Upper lobe of right lung (tissue), 1 donor: Measurements from ENCODE around the gene MGARP. TPM values are rescaled to one million over a fixed set of nuclear protein-coding genes. Genes with fewer than 3 reads are reported as not detected.

Experiments used
- ATAC-seq: fragments of 200-7000 bp; cut with Tn5 transposase; one replicate; pipeline ENCODE4 v1.9.1; 2020; ENCODE audit warnings: mild to moderate bottlenecking, moderate library complexity
- DNase-seq: peaks from one replicate; pipeline ENCODE4 v3.0.0-alpha.2; 2020
- H3K27ac ChIP-seq: fragments of 200-600 bp; one replicate; pipeline ENCODE4 v1.8.0; 2022
- H3K27me3 ChIP-seq: fragments of 200-600 bp; one replicate; pipeline ENCODE4 v1.8.0; 2022; ENCODE audit warnings: mild to moderate bottlenecking
- H3K36me3 ChIP-seq: fragments of 200-600 bp; one replicate; pipeline ENCODE4 v1.8.0; 2022
- H3K4me1 ChIP-seq: fragments of 200-600 bp; one replicate; pipeline ENCODE4 v1.8.0; 2022
- H3K4me3 ChIP-seq: fragments of 200-600 bp; one replicate; pipeline ENCODE4 v1.8.0; 2022; ENCODE audit warnings: mild to moderate bottlenecking
- H3K9me3 ChIP-seq: fragments of 200-600 bp; one replicate; pipeline ENCODE4 v1.8.0; 2022
- CTCF ChIP-seq: fragments of 200-600 bp; IDR thresholded peaks from one replicate; pipeline ENCODE4 v1.8.0; 2022; ENCODE audit warnings: antibody characterized with exemption
- intact Hi-C: fragments of 100-400 bp; cut with DNase I; formaldehyde crosslinking; loops from one replicate; pipeline ENCODE4 v1.11.0; 2022
- total RNA-seq: library from RNA; stranded (reverse); fragmentation: NEBNext Ultra II Directional; extraction: Animal tissue kit (Norgen Biotek cat#: 25700); gene quantifications from one replicate; pipeline ENCODE4 v1.2.1, GENCODE V29; 2021
- donor health status: DM: no; HTN: yes; CAD: no; lungs with severe emphysema.

Gene MGARP
- total RNA-seq, 1 donor from 2014 or later, result 0.75 TPM

- intact Hi-C loops, result no loop called here
- Histone ChIP-seq H3K9me3 (no peaks in the 10 kb centered on the region), H3K27me3 (no peaks in the 10 kb centered on the region), H3K4me3 (no peak overlapping the region), H3K4me1 (peaks cover 11% of the 10 kb centered on the region), H3K27ac (no peak overlapping the region), H3K36me3 (no peaks in the 10 kb centered on the region)
- DNase-seq, result no peak
- no peak for TF ChIP-seq CTCF
- peak; percentile 53 for ATAC-seq
Measured at GRCh38 chr4:139243448-139244365, 36.3 kb downstream of the MGARP start.

DNA sequence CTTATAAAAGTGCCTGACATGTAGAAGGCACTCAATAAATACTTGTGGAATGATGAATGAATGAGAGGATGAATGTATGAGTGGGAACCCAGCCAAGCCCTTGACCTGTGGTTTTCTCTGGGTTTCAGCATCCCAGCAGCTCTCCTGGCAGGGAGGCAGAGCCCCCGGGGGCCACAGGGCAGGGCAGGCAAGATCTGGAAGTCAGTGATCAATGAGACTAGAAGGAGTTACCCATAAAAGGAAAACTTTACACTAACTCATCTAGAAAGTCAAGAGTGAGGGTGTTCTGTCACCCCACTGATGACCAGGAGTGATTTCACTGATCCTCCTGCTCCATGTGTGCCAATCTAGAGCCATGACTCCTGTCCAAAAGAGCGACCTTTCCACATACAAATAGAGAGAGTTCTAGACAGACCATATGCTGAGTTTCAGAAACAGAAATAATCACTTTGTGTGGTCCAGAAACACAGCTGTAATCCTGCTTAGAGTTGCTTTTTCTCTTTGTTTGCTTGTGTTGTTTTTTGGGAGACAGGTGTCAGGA, 37.4 kb downstream of the MGARP start:
- Histone ChIP-seq H3K36me3 (no peaks in the 10 kb centered on the region), H3K27me3 (no peaks in the 10 kb centered on the region), H3K27ac (no peak overlapping the region), H3K4me1 (peaks cover 11% of the 10 kb centered on the region), H3K4me3 (no peak overlapping the region), H3K9me3 (no peaks in the 10 kb centered on the region)
- intact Hi-C loops, result no loop called here
- TF ChIP-seq CTCF, result no peak
- ATAC-seq (no peak), DNase-seq (no peak)

DNA sequence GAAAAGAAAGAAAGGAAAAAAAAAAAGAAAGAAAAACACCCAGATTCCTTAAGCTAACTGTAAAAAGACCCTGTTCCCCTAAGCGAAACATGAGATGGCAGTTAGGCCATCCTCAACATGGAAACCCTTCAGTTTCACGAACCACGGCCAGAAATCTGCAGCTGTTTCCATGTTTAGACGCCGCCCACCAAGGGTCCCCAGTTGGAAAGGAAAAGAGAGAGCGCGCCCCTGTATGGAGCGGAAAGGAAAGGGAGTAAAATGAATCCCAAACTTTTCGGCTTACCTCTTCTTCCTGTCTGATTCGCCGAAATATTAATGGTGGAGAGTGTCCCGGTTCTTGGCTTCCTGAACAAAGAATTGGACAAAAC, 38.3 kb downstream of the MGARP start:
- Histone ChIP-seq H3K4me1 (peaks cover 11% of the 10 kb centered on the region), H3K27me3 (no peaks in the 10 kb centered on the region), H3K27ac (no peak overlapping the region), H3K4me3 (no peak overlapping the region), H3K9me3 (no peaks in the 10 kb centered on the region), H3K36me3 (no peaks in the 10 kb centered on the region)
- intact Hi-C loops, result no loop called here
- no peak for DNase-seq
- ATAC-seq, result no peak
- TF ChIP-seq CTCF, result no peak

DNA sequence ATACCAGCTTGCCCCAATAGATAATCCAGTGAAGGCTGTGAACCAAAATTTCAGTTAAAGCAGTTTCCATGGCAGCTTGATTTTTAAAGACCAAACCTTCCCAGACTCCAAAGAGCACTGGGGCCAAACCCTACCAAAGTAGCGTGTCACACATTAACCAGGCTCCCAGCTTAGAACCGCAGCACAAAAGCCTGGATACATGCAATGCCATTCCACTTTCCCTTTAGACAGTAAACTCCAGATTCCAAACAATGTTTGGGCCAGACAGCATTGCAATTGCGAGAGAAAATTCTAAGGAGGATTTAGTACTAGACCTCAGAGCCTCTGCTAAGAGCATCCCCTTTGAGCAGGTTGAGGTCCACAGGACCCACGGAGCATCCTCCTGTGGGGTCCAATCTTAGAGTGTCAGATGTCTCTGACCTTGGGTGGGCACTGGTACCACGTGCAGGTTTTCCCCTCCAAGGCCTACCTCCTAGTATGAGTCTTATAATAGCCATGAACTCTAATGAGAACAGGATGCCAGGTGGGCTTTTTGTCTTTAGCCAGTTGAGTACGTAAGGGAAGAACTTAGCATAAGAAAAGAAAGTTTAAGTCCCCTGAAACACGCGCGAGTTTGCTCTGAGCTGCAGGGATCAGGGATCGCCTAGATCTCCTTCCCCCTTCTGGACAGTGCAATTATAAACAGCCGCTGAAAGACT, 38.8 kb downstream of the MGARP start:
- ATAC-seq (no peak), DNase-seq (no peak)
- H3K36me3 ChIP-seq, result no peaks in the 10 kb centered on the region
- no peak for TF ChIP-seq CTCF
- no peak overlapping the region for H3K27ac ChIP-seq
- intact Hi-C loops, result no loop called here
- H3K4me1 ChIP-seq, result peaks cover 11% of the 10 kb centered on the region
- no peak overlapping the region for H3K4me3 ChIP-seq
- no peaks in the 10 kb centered on the region for H3K9me3 ChIP-seq
- no peaks in the 10 kb centered on the region for H3K27me3 ChIP-seq

GRCh38 chr4:139239127-139239772, 40.8 kb downstream of the MGARP start:
- intact Hi-C loops, result no loop called here
- Histone ChIP-seq H3K4me3 (no peak overlapping the region), H3K9me3 (no peaks in the 10 kb centered on the region), H3K4me1 (peaks cover 11% of the 10 kb centered on the region), H3K36me3 (no peaks in the 10 kb centered on the region), H3K27me3 (no peaks in the 10 kb centered on the region), H3K27ac (no peak overlapping the region)
- no peak for TF ChIP-seq CTCF
- ATAC-seq, result no peak
- DNase-seq, result no peak
